Right cardiac atrium (tissue), 5 donors: ENCODE data around the gene FBXL17. TPM values are rescaled to one million over a fixed set of nuclear protein-coding genes. Genes with fewer than 3 reads are reported as not detected.
"Not testable (repeated sequence)": the region's sequence is repeated elsewhere in the genome, so short reads cannot be mapped to it uniquely, and the experiment has no call there.

Source experiments
- ATAC-seq, 2 donors: fragments of 200-7000 bp; cut with Tn5 transposase; one replicate each; pipeline versions ENCODE4 v1.8.0 to v1.9.1; 2020; ENCODE audit warnings: moderate library complexity in 2 of 2, mild to moderate bottlenecking in 1 of 2
- DNase-seq, 3 donors: peaks; one replicate each; pipeline ENCODE4 v3.0.0-alpha.2; 2020
- H3K27ac ChIP-seq: one replicate; pipeline ENCODE4 v1.5.1; 2013; ENCODE audit warnings: mild to moderate bottlenecking, low read length, control low read depth, moderate library complexity
- H3K27me3 ChIP-seq: one replicate; pipeline ENCODE4 v1.6.1; 2013; ENCODE audit not compliant: control insufficient read depth, insufficient read depth
- H3K4me1 ChIP-seq: one replicate; pipeline ENCODE4 v1.6.1; 2013; ENCODE audit warnings: low read length; ENCODE audit not compliant: control insufficient read depth, insufficient read depth
- H3K4me3 ChIP-seq: one replicate; pipeline ENCODE4 v1.5.1; 2013; ENCODE audit warnings: low read length, control low read depth
- H3K9me3 ChIP-seq: one replicate; pipeline ENCODE4 v1.6.1; 2013; ENCODE audit warnings: low read length; ENCODE audit not compliant: control insufficient read depth
- WGBS: extraction: QIAGEN DNeasy Blood & Tissue Kit; methylation state at CpG from one replicate; pipeline ENCODE4 v1.1.7; 2013; 5-methylcytosine and 5-hydroxymethylcytosine counted together
- intact Hi-C, 4 donors: fragments of 100-400 bp; cut with DNase I; formaldehyde crosslinking; loops; one replicate each; pipeline versions ENCODE4 v1.11.0 to v1.14.0; 2022 to 2023
- polyA plus RNA-seq: library from polyadenylated mRNA; stranded (reverse); fragments of 200-250 nt; gene quantifications from one replicate; pipeline ENCODE4 v1.2.3, GENCODE V29; 2013
- total RNA-seq, 4 donors: library from RNA; stranded (reverse); fragmentation: NEBNext Ultra II Directional; extraction: Animal tissue kit (Norgen Biotek cat#: 25700); gene quantifications; one replicate each; pipeline ENCODE4 v1.2.1, GENCODE V29; 2021
- donor health status: healthy with polysubstance abuse.
- donor health status: DM: no; HTN: yes; CAD: no.
- donor health status: DM: no; HTN: no; CAD: no.
- donor health status: DM: no; HTN: yes; CAD: no; lungs with severe emphysema.
- donor health status: DM: yes; HTN: yes; CAD: no.

FBXL17 gene
- total and polyA plus RNA-seq, 5 donors: 13.4 to 37.3 (median 34.1) TPM

DNA sequence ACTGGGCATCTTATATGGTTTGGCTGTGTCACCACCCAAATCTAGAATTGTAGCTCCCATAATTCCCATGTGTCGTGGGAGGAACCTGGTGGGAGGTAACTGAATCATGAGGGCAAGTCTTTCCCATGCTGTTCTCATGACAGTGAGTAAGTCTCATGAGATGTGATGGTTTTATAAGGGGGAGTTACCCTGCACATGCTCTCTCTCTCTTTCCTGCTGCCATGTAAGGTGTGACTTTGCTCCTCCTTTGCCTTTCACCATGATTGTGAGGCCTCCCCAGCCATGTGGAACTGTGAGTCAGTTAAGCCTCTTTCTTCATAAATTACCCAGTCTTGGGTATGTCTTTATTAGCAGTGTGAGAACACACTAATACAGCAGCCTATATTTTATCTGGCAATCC, 229.0 kb downstream of the FBXL17 start:
- H3K27me3 ChIP-seq, H3K27ac ChIP-seq, DNase-seq, H3K4me1 ChIP-seq, intact Hi-C loops, ATAC-seq, H3K4me3 ChIP-seq, H3K9me3 ChIP-seq: not testable (repeated sequence)
- WGBS: 100% methylated on average over 1 of the region's 1 CpG

DNA sequence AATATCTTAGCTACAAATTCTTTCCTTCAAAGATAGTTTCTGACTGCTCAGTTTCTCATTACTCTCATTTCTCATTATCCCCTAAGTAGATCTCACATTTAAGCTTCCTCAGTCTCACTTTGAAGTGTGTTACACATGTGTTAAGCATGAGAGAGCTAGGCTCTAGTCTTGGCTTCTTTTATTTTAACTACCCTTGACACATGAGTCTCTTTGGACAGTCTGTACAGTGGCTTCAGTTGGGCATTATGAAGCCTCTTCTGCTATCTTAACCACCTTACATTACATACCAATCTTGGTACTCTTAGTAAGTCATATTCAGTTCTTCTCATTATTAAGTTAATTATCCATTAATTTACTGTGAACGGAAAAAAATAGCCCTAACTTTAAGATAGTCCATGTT, 232.5 kb downstream of the FBXL17 start:
- no peak overlapping the region for H3K4me3 ChIP-seq
- H3K27me3 ChIP-seq: no peaks in the 10 kb centered on the region
- DNase-seq: no peak
- intact Hi-C loops: no loop called here
- no peaks in the 10 kb centered on the region for H3K9me3 ChIP-seq
- H3K27ac ChIP-seq: no peak overlapping the region
- no peaks in the 10 kb centered on the region for H3K4me1 ChIP-seq
- WGBS: 96% methylated on average over 1 of the region's 1 CpG
- no peak for ATAC-seq

DNA sequence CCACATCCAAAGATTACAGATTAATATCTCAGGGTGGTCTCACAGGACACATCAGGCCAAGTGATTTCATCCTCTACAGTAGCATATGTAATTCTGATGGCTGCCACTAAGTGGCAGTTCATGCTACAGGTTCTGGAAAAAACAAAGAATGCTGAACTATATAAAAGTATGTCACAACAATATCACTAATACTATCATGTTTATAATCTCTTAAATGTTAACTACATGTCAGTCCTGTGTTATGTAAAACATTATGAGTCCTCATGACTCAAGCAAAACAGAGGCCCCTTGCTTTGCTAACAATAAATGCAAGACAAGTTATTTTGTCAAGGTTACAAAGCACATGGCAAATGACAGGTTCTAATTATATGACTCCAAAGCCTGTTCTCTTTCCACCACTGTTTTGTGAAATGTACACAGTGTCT, 233.2 kb downstream of the FBXL17 start:
- DNase-seq (no peak), ATAC-seq (no peak)
- Histone ChIP-seq H3K27ac (no peak overlapping the region), H3K9me3 (no peaks in the 10 kb centered on the region), H3K4me3 (no peak overlapping the region), H3K27me3 (no peaks in the 10 kb centered on the region), H3K4me1 (no peaks in the 10 kb centered on the region)
- intact Hi-C loops: no loop called here

DNA sequence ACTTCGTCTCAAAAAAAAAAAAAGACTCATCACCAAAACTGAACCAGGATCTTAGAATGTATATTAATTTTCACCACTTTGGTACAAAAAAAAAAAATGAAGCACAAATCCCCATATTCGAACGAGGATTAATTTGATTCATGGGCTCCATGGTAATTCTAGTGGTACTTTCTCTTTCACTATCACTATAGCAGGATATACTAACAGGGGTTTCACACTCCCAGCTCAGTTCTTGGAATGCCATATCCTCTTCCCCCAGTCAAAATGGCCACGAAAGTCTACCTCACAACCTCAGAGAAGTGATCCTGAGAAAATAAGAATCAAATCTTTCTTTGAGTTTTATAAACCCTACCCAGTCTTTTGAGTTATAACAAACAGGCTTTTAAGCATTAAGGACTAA, 235.7 kb downstream of the FBXL17 start:
- Histone ChIP-seq H3K9me3 (no peaks in the 10 kb centered on the region), H3K4me3 (no peak overlapping the region), H3K27me3 (no peaks in the 10 kb centered on the region), H3K4me1 (no peaks in the 10 kb centered on the region), H3K27ac (no peak overlapping the region)
- intact Hi-C loops: no loop called here
- whole genome bisulfite sequencing: 95% methylated on average over 4 of the region's 4 CpGs
- DNase-seq: no peak
- no peak for ATAC-seq

DNA sequence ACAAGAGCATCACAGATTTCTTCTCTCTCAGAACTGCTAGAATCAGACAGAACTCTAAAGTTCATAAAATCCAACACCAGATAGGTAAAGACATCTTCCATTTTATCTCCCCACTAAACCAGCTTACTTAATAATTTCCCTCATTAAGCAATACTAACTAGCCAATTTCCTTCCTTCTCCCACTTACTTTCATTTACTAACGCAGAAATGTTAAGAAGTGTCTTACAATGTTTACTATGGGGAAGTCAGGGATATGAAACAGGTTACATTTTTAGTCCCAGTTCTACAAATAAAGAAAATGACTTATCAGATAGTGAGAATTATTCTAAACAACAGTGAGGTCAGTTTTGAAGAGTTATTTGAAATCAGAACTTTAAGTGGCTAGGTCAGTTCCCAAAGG, 236.5 kb downstream of the FBXL17 start:
- H3K4me3 ChIP-seq: no peak overlapping the region
- H3K27ac ChIP-seq: no peak overlapping the region
- no peak for ATAC-seq
- H3K27me3 ChIP-seq: no peaks in the 10 kb centered on the region
- 64% methylated on average over 1 of the region's 1 CpG for WGBS
- no peaks in the 10 kb centered on the region for H3K9me3 ChIP-seq
- no peaks in the 10 kb centered on the region for H3K4me1 ChIP-seq
- intact Hi-C loops: no loop called here
- no peak for DNase-seq

DNA sequence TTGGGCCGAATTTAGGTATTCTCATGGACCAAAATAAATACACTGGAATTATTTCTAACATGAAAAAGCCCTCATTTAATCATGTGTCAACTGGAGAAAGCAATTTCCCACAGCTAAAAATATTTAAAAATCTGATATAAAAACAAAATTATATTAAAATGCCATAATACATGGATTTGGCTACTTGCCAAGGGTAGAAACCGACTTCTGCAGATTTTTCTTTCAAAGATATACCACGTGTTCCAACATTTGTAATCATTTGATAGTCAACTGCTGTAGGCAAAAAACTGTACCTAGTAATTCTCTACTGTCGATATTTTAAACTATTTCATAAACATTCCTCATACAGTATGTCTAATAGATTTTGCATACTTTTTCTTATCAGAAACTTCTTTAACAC, 237.6 kb downstream of the FBXL17 start:
- Histone ChIP-seq H3K27me3 (no peaks in the 10 kb centered on the region), H3K4me1 (no peaks in the 10 kb centered on the region), H3K4me3 (no peak overlapping the region), H3K27ac (no peak overlapping the region), H3K9me3 (no peaks in the 10 kb centered on the region)
- intact Hi-C loops: no loop called here
- no peak for ATAC-seq
- WGBS: 69% methylated on average over 4 of the region's 4 CpGs
- no peak for DNase-seq

DNA sequence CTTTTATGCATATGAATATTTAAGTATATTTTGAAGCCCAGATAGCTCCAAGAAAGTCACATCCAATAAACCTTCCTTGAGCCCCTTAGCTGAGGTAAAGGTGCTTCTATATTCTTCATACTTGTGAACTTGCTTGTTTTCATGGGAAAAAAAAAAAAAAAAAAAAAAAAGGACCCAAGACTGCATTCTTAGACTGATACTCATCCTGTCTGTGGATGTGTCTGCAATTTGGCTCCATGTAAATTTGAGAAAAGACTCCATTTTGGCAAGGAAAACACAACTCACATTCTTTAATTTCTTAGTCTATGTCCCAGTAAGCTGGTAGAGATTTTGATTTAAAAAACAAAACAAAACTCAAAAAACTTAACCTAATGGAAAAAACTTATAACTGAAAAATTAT, 238.3 kb downstream of the FBXL17 start:
- ATAC-seq: no peak
- intact Hi-C loops: no loop called here
- Histone ChIP-seq H3K27me3 (no peaks in the 10 kb centered on the region), H3K27ac (no peak overlapping the region), H3K9me3 (no peaks in the 10 kb centered on the region), H3K4me1 (no peaks in the 10 kb centered on the region), H3K4me3 (no peak overlapping the region)
- no peak for DNase-seq

DNA sequence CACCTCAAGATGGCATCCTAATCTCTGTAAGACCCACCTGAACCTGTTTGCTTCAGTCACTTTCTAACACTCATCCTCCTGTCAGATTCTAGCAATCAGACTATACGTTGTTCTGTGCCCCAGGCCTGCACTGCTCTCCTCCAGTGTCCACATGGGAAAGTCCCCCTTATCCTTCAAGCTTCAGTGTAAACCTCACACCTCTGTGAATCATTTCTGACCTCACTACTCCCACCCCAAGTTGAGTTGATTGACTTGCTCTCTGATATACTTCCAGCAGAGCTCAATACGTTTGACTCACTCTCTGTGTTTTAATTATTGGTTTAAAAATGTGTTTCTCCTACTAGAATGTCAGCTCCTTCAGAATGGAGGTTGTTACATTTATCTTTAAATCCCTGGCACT, 240.2 kb downstream of the FBXL17 start:
- intact Hi-C loops: no loop called here
- WGBS: 92% methylated on average over 2 of the region's 2 CpGs

DNA sequence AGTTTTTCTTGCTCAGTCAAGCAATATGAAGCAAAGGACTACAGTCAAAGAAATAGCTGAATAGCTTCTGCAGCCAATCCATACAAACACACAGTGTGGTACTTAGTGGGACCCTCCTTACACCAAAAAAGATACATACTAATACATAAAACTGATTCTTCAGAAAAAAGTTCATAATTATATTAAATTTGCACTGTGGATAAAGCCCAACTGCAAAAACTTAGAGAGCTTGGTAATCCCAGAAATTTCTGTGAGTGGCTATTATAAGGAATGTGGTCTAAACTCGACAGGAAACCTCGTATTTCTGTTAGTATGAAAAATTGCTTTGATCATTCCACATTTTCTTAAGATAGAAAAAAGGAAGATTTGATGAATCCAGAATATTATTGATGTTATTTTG, 245.4 kb downstream of the FBXL17 start:
- intact Hi-C loops: no loop called here

More for the DNA sequence above, 240.2 kb downstream of the FBXL17 start:
- Histone ChIP-seq H3K4me1 (no peaks in the 10 kb centered on the region), H3K27me3 (no peaks in the 10 kb centered on the region), H3K9me3 (no peaks in the 10 kb centered on the region), H3K27ac (no peak overlapping the region), H3K4me3 (no peak overlapping the region)
- ATAC-seq: no peak
- DNase-seq: no peak

DNA sequence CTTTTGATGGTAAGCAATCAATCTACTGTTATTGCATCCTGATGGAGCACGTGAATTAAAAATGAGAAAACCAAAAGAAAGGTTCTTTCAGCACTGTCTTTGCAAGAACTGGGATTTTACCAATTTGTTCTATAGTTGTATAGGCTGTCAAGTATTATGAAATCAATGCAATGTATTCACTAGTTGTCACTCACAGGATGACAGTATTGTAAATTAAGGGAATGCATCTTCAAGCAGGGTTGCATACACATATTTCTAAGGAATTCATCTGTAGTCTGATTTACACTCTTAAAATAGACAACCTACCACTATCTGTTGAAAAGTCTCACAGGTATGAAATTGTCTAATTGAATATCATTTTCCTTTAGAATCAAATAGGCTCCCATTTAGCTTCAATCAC, 252.8 kb downstream of the FBXL17 start:
- no peak for DNase-seq
- no peak overlapping the region for H3K4me3 ChIP-seq
- H3K4me1 ChIP-seq: no peaks in the 10 kb centered on the region
- 95% methylated on average over 1 of the region's 1 CpG for WGBS
- intact Hi-C loops: no loop called here
- H3K27me3 ChIP-seq: no peaks in the 10 kb centered on the region
- no peaks in the 10 kb centered on the region for H3K9me3 ChIP-seq
- H3K27ac ChIP-seq: no peak overlapping the region
- ATAC-seq: no peak

More for the DNA sequence above, 245.4 kb downstream of the FBXL17 start:
- Histone ChIP-seq H3K4me1 (no peaks in the 10 kb centered on the region), H3K4me3 (no peak overlapping the region), H3K27me3 (no peaks in the 10 kb centered on the region), H3K9me3 (no peaks in the 10 kb centered on the region), H3K27ac (no peak overlapping the region)
- WGBS: 66% methylated on average over 2 of the region's 2 CpGs
- no peak for ATAC-seq
- no peak for DNase-seq

DNA sequence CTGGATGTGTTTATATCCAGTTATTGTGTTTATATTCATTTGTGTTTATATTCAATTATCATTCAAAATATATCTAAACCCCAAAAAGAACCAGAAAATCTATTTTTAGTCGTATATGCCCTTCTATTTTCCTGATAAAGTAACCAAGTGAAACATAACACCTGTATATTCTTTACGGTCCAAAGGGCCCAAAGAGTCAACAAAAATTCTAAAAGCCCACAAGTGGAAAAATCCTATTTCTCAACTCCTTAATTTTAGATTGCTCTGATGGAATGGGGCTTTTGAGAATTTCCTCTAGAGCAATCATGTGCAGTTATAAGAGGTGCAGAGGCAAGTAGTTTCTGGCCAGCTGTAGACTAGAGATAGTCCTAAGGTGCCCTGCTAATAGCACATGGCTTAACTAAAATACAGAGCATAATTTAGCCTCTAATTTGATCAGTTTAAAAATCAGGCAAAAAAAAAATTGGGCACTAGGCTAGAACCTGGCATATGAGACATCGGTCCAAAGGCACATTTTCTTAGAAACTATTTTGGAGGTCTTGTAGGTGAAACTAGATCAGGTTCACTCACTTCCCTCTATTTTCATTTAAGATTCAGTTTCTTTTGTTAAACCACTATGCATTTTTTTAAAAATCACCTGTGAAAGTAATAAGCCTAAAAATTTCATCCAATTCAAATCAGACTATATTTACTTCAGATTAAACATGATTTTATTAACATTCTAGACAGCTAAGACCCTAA, 256.0 kb downstream of the FBXL17 start:
- no peak overlapping the region for H3K4me3 ChIP-seq
- intact Hi-C loops: no loop called here
- ATAC-seq: no peak
- no peaks in the 10 kb centered on the region for H3K4me1 ChIP-seq
- 91% methylated on average over 3 of the region's 3 CpGs for WGBS
- DNase-seq: no peak
- no peak overlapping the region for H3K27ac ChIP-seq
- no peaks in the 10 kb centered on the region for H3K27me3 ChIP-seq
- no peaks in the 10 kb centered on the region for H3K9me3 ChIP-seq

DNA sequence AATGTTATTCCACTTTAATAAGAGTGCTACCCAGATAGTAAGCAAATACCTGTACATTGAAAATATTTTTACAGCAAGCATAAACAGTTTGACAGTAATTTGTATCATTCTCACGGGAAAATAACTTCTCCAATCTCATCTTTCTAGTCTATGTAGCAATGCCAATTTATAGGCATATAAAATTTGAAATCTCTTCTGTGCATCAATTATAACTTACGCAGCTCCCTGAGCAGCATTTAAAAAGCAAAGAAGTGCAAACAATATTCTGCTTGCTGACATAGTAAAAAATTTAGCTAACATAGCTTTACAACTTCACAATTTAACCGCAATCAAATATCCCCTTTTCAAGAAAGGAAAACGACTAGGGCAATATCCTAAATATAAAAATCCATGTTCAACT, 257.3 kb downstream of the FBXL17 start:
- ATAC-seq (no peak), DNase-seq (no peak)
- Histone ChIP-seq H3K9me3 (no peaks in the 10 kb centered on the region), H3K4me1 (no peaks in the 10 kb centered on the region), H3K4me3 (no peak overlapping the region), H3K27ac (no peak overlapping the region), H3K27me3 (no peaks in the 10 kb centered on the region)
- intact Hi-C loops: no loop called here
- WGBS: 92% methylated on average over 4 of the region's 4 CpGs
